ENCODE results near the gene TTC12.

Gene TTC12

DNA sequence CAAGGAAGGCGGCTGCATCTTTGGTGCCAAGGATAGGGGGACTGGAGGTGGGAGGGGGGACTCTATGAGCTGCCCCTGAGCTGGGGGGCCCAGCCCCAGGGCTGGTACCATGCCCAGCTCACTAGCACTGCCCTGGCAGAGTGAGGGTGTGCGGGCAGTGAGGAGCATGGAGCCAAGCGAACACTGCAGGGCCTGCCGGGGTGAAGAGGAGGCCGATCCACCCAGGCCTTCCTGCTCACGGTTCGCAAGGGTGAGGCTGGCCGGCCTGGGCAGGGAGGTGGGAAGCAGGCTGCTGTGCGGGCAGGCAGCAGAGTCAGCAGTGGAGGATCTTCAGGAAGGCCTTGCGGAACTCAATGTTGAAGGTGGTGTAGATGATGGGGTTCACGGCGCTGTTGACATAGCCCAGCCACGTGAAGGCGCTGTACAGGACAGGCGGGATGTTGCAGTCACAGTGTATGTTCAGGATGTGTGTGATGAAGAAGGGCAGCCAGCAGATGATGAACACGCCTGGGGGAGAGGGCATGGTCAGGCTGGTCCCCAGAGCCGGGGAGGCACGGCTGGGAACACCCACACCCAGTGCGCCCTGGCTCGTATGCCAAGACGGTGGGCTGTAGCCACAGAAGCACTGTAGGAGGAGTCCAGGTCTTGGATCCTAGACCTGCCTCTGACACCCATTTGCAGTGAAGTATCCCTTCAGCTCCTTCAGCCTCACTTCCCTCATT lies 96.2 kb downstream of the TTC12 start:
- no peak for DNase-seq (ENCODE audit: insufficient read length)
- FAIRE-seq = no peak
- TF ChIP-seq POLR2AphosphoS5 (IDR thresholded peaks at IDR 0.05; ENCODE audit: low read depth, low read length) = no peak
- no peak for TF ChIP-seq POLR2A (IDR thresholded peaks at IDR 0.05; ENCODE audit: low read depth, low read length)

DNA sequence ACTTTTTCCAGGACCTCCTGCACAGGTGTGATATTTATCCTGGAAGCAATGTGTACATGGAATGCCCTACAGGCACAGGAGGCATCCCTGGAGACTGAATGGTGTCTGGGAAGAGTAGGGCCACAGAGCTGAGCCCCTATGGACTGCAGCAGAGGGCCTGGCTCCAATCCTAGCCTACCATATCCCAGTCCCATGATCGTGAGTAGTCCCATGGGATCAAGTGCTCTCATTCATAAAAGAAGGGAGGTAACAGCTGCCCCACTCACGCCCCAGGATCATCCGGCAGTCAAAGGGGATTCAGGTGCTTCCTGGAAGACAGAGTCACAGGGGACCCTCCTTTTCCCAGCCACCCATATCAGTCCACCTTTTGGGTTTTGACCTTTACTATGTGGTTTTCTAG lies 97.2 kb downstream of the TTC12 start:
- DNase-seq (ENCODE audit: insufficient read length) = no peak
- FAIRE-seq = no peak
- no peak for TF ChIP-seq POLR2A (IDR thresholded peaks at IDR 0.05; ENCODE audit: low read depth, low read length)
- no peak for TF ChIP-seq POLR2AphosphoS5 (IDR thresholded peaks at IDR 0.05; ENCODE audit: low read depth, low read length)
- no peak for TF ChIP-seq TAF1 (IDR thresholded peaks at IDR 0.05; ENCODE audit: borderline replicate concordance, low read depth, low read length)

DNA sequence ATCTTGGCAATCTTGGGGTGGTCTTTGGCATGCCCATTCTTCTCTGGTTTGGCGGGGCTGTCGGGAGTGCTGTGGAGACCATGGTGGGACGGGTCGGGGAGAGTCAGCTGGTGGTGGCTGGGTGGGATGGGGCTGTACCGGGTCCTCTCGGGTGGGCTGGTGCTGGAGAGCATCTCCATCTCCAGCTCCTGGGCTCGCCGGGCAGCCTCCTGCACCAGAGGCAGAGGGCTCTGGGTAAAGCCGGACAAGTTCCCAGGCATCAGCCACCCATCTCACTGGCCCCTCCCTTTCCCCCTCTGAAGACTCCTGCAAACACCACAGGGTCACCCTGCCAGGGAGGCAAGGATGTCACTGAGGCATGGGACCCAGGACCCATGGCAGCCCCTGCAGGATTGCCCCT lies 98.3 kb downstream of the TTC12 start:
- FAIRE-seq (no peak), DNase-seq (ENCODE audit: insufficient read length) (no peak)
- no peak for TF ChIP-seq POLR2AphosphoS5 (IDR thresholded peaks at IDR 0.05; ENCODE audit: low read depth, low read length)
- TF ChIP-seq TAF1 (IDR thresholded peaks at IDR 0.05; ENCODE audit: borderline replicate concordance, low read depth, low read length) = no peak
- no peak for TF ChIP-seq POLR2A (IDR thresholded peaks at IDR 0.05; ENCODE audit: low read depth, low read length)

DNA sequence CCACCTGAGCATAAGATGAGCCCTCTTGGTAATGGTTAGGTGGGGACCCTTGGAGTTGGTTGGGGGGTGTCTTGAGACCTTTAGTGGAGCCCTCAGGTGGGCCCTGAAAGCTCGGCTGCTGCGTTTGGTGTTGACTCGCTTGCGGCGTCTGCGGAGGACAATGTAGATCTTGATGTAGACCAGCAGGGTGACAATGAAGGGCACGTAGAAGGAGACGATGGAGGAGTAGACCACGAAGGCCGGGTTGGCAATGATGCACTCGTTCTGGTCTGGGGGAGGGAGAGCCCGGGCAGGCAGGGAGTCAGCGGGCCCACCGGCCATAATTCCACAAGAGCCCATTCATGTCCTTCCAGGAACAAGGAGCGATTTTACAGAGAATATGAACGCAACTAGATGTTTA lies 101.0 kb downstream of the TTC12 start:
- no peak for TF ChIP-seq POLR2A (IDR thresholded peaks at IDR 0.05; ENCODE audit: low read depth, low read length)
- no peak for TF ChIP-seq TAF1 (IDR thresholded peaks at IDR 0.05; ENCODE audit: borderline replicate concordance, low read depth, low read length)
- no peak for TF ChIP-seq POLR2AphosphoS5 (IDR thresholded peaks at IDR 0.05; ENCODE audit: low read depth, low read length)
- FAIRE-seq (no peak), DNase-seq (ENCODE audit: insufficient read length) (no peak)

Measured in GM12892 (cell line).